Osteocyte (in vitro differentiated cells): ENCODE data around the gene NME4. TPM values are rescaled to one million over a fixed set of nuclear protein-coding genes. Genes with fewer than 3 reads are reported as not detected.

Experiments used
- DNase-seq: peaks from one replicate; pipeline ENCODE4 v3.0.0; 2021; ENCODE audit warnings: mixed read lengths; ENCODE audit not compliant: unreplicated experiment; ENCODE audit errors: extremely low spot score
- H3K27ac Mint-ChIP-seq: one replicate; pipeline ENCODE4 v1.8.0; 2021; ENCODE audit warnings: mild to moderate bottlenecking, mixed read lengths; ENCODE audit not compliant: unreplicated experiment
- H3K27me3 Mint-ChIP-seq: one replicate; pipeline ENCODE4 v1.8.0; 2021; ENCODE audit warnings: mixed read lengths; ENCODE audit not compliant: unreplicated experiment
- H3K36me3 Mint-ChIP-seq: one replicate; pipeline ENCODE4 v1.8.0; 2021; ENCODE audit warnings: mixed read lengths; ENCODE audit not compliant: unreplicated experiment
- H3K4me1 Mint-ChIP-seq: one replicate; pipeline ENCODE4 v1.8.0; 2021; ENCODE audit warnings: mixed read lengths; ENCODE audit not compliant: unreplicated experiment
- H3K4me3 Mint-ChIP-seq: one replicate; pipeline ENCODE4 v1.8.0; 2021; ENCODE audit warnings: mild to moderate bottlenecking, moderate library complexity, mixed read lengths; ENCODE audit not compliant: unreplicated experiment
- H3K9me3 Mint-ChIP-seq: one replicate; pipeline ENCODE4 v1.8.0; 2021; ENCODE audit warnings: mixed read lengths; ENCODE audit not compliant: unreplicated experiment
- total RNA-seq: library from RNA; stranded (reverse); gene quantifications from 2 replicates; pipeline ENCODE4 v1.2.1, GENCODE V29; 2021
- TF ChIP-seq, protein P1 (sequence below): fragments of 200-600 bp; sonication (generic); IDR thresholded peaks from 2 replicates; pipeline ENCODE4 v1.5.0; 2021; ENCODE audit warnings: antibody characterized with exemption, mild to moderate bottlenecking, moderate library complexity

Gene NME4
- total RNA-seq, 1 donor from 2014 or later: 148 TPM

DNA sequence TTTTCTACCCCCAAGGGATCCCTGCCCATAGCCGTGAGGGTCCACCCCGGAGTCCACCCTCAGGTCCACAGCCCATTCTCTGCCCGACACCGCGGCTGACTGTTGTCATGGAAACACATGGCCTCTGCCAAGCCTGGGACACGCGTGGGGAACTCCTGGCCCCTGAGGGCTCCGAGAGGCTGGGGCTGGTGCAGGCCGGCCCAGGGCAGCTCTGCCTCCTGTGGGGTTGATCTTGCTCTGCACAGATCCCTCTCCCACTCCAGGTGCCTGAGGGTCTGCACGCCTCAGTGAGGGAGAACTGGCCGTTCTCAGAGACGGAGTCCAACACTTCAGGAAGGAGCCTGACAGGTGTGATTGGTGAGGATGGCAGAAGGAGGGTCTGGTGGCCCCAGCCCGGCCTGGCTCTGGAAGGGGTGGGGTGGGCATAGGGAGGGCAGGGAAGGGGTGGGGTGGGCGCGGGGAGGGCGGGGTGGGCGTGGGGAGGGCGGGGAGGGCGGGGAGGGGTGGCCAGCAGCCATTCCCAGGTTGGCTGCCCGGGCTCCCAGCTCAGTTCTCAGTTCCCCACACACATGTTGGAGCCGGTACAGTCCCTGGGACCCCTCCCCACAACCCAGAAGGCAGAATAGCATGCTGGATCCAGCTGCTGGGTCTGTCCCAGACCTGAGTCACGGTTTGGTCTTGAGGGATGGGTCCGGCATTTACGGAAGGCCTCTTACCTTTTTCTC lies 33.1 kb upstream of the NME4 start:
- Mint-ChIP-seq H3K4me3 (no peak overlapping the region), H3K4me1 (peaks cover 4% of the 10 kb centered on the region), H3K9me3 (no peaks in the 10 kb centered on the region), H3K27me3 (no peaks in the 10 kb centered on the region), H3K36me3 (peaks cover 6% of the 10 kb centered on the region), H3K27ac (no peak overlapping the region)
- TF ChIP-seq, protein P1, sequence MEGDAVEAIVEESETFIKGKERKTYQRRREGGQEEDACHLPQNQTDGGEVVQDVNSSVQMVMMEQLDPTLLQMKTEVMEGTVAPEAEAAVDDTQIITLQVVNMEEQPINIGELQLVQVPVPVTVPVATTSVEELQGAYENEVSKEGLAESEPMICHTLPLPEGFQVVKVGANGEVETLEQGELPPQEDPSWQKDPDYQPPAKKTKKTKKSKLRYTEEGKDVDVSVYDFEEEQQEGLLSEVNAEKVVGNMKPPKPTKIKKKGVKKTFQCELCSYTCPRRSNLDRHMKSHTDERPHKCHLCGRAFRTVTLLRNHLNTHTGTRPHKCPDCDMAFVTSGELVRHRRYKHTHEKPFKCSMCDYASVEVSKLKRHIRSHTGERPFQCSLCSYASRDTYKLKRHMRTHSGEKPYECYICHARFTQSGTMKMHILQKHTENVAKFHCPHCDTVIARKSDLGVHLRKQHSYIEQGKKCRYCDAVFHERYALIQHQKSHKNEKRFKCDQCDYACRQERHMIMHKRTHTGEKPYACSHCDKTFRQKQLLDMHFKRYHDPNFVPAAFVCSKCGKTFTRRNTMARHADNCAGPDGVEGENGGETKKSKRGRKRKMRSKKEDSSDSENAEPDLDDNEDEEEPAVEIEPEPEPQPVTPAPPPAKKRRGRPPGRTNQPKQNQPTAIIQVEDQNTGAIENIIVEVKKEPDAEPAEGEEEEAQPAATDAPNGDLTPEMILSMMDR: no peak
- no peak for DNase-seq

DNA sequence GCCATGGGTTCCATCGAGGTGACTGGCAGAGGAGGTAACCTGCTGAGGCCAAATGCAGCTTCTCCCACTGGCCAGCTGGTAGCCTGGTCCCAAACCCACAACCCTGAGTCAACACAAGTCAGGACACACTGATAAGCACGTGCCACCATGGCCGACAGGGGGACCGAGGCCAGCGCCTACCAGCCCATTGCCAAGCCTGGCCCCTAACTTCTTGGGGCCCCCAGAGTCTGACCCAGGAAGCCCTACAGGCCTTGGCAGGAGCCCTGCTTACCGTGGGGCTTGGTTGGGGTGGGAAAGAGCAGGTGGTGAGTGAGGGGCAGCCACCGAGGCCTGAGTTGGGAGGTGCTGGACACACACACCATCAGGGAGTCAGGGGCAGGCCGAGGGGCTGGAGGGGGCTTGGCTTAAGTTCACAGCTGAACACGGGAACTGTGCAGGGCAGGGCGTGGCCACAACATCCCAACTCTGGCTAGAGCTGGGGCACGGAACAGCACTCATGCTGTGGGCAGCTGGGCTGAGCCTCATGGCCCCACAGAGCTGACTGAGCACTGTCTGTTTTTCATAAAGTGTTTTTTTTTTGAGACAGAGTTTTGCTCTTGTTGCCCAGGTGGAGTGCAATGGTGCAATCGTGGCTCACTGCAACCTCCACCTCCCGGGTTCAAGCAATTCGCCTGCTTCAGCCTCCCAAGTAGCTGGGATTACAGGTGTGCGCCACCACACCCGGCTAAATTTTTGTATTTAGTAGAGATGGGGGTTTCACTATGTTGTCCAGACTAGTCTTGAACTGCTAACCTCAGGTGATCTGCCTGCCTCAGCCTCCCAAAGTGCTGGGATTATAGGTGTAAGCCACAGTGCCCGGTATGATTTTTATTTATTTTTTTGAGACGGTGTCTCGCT lies 32.2 kb upstream of the NME4 start:
- Mint-ChIP-seq H3K4me3 (no peak overlapping the region), H3K27ac (no peak overlapping the region), H3K4me1 (peaks cover 10% of the 10 kb centered on the region), H3K27me3 (no peaks in the 10 kb centered on the region), H3K36me3 (peaks cover 6% of the 10 kb centered on the region), H3K9me3 (no peaks in the 10 kb centered on the region)
- TF ChIP-seq, protein P1: no peak
- DNase-seq: no peak

DNA sequence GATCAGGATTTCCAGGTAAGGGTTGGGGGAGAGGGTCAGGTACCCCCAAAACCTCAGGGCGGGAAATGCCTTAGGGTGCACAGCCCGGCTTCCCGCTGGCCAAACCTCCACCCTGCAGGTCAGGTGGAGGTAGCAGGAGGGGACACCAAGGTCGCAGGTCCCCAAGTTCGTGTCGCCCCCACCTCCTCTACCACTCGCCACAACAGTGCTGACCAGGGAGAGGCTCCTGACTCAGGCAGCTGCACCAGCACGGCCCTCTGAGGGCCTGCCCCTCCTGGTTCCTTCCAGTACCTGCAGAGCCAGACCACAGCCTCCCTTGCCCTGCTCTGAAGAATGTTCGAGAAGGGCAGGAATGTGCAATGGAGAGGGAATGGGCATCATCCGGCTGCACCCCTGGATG lies 30.5 kb upstream of the NME4 start:
- Mint-ChIP-seq H3K9me3 (no peaks in the 10 kb centered on the region), H3K36me3 (peaks cover 6% of the 10 kb centered on the region), H3K4me3 (no peak overlapping the region), H3K27ac (no peak overlapping the region), H3K4me1 (peaks cover 19% of the 10 kb centered on the region), H3K27me3 (no peaks in the 10 kb centered on the region)
- TF ChIP-seq, protein P1: no peak
- DNase-seq: no peak

DNA sequence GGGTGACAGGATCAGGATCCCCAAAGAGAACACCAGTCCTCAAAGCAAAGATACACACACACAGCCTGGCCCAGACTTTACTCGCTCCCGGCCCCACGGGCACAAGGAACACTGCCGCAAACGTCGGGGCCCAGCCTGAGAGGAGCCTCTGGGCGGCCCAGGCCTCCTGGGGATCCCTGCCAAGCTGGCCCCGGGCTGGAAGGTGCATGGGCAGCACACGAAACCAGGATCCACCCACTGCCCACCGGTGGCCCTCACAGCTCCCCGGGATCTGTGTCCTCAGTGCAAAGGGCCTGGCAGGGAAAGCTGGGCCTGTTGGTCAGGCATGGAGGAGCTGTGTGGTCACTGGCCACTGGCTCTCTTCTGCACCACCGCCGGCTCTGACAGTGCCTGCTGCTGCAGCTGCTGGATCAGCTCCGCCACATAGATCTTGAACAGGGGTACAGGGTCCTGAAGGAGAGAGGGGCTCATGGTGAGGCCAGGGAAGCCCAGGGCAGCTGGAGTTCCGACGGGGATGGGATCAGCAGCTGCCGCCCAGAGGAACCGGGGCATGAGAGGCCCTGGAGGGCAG lies 29.6 kb upstream of the NME4 start:
- TF ChIP-seq, protein P1: no peak
- Mint-ChIP-seq H3K4me3 (no peak overlapping the region), H3K27ac (no peak overlapping the region), H3K27me3 (no peaks in the 10 kb centered on the region), H3K36me3 (peaks cover 6% of the 10 kb centered on the region), H3K4me1 (peaks cover 15% of the 10 kb centered on the region), H3K9me3 (no peaks in the 10 kb centered on the region)
- DNase-seq: peak; percentile 83
